ENCODE data around the gene SLC44A4.

- TF ChIP-seq CTCF (IDR thresholded peaks at IDR 0.05) = no peak
- peak in 1 of 2 donors; percentile 65 for TF ChIP-seq POLR2A (IDR thresholded peaks at IDR 0.05)
- TF ChIP-seq POLR2AphosphoS5 (IDR thresholded peaks at IDR 0.05; ENCODE audit: insufficient read depth in 1 of 2, low read depth in 1 of 2) = peak in 1 of 2 donors; percentile 14
Observed at GRCh38 chr6:31826793-31827285, 52.0 kb downstream of the SLC44A4 start.

Data from vagina (tissue), 2 donors.